ENCODE data around the gene SBNO2. TPM values are rescaled to one million over a fixed set of nuclear protein-coding genes. Genes with fewer than 3 reads are reported as not detected.

SBNO2 gene
- total RNA-seq, 2 experiments from 2014 or later, result 26.6 to 43.3 TPM

DNA sequence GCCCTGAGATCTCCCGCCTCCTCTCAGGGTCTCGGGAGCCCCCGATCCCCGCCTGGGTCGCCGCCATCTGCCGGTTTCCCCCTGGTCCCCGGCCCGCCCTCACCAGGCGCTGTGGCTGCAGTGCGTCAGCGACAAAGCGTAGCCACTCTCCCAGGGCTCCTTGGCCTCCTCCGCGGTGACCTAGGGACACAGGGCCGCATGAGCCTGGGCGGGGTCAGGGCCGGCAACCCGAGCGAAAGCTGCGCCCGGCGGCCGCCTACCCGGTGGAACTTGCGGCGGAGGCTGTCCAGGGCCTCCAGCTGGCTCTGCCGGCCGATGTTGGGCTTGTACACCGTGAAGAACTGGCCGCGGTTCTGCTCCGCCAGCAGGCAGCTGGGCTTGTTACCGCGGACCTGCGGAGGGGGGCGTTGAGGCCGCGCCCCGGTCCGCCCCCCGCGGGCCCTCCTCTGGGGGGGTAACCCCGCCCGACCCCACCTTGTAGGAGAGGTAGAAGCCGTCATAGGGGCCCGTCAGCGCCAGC, 65.0 kb downstream of the SBNO2 start:
- no peaks in the 10 kb centered on the region for H3K79me2 ChIP-seq (ENCODE audit: insufficient read depth, low read depth, low read length)
- H2AFZ ChIP-seq (ENCODE audit: low read length), result no peak overlapping the region
- CTCF ChIA-PET (ENCODE audit: unreplicated experiment), result no interaction called here
- H3K4me3 ChIP-seq (ENCODE audit: low read depth, low read length, poor library complexity, severe bottlenecking), result no peak overlapping the region
- POLR2A ChIA-PET, result no interaction called here
- H3K36me3 ChIP-seq (ENCODE audit: insufficient read depth, low read length), result peaks cover 39% of the 10 kb centered on the region
- no peaks in the 10 kb centered on the region for H3K9me2 ChIP-seq (ENCODE audit: insufficient read depth, low read length)
- DNase-seq (ENCODE audit: low spot score), result no peak
- peaks cover 6% of the 10 kb centered on the region; the same call in 1 of the 2 replicates for H4K20me1 ChIP-seq (ENCODE audit: insufficient read depth, low read length)
- H3K4me2 ChIP-seq (ENCODE audit: low read length), result no peak overlapping the region
- H3K4me1 ChIP-seq (ENCODE audit: insufficient read depth, low read length, poor library complexity, severe bottlenecking), result peaks cover 24% of the 10 kb centered on the region
- no peaks in the 10 kb centered on the region for H3K9me3 ChIP-seq (ENCODE audit: low read length)
- BruUV-seq (replicated peaks), result no TSS peak
- no peak overlapping the region for H3K27ac ChIP-seq (ENCODE audit: low read depth, low read length, poor library complexity, severe bottlenecking)
- TF ChIP-seq EZH2phosphoT487 (IDR thresholded peaks at IDR 0.05; ENCODE audit: borderline replicate concordance, low read depth, low read length), result no peak
- TF ChIP-seq, protein P1, sequence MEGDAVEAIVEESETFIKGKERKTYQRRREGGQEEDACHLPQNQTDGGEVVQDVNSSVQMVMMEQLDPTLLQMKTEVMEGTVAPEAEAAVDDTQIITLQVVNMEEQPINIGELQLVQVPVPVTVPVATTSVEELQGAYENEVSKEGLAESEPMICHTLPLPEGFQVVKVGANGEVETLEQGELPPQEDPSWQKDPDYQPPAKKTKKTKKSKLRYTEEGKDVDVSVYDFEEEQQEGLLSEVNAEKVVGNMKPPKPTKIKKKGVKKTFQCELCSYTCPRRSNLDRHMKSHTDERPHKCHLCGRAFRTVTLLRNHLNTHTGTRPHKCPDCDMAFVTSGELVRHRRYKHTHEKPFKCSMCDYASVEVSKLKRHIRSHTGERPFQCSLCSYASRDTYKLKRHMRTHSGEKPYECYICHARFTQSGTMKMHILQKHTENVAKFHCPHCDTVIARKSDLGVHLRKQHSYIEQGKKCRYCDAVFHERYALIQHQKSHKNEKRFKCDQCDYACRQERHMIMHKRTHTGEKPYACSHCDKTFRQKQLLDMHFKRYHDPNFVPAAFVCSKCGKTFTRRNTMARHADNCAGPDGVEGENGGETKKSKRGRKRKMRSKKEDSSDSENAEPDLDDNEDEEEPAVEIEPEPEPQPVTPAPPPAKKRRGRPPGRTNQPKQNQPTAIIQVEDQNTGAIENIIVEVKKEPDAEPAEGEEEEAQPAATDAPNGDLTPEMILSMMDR (conservative IDR thresholded peaks at IDR 0.05; ENCODE audit: low read length), result no peak
- intact Hi-C loops (cut with micrococcal nuclease; ENCODE audit: unreplicated experiment), result no loop called here

DNA sequence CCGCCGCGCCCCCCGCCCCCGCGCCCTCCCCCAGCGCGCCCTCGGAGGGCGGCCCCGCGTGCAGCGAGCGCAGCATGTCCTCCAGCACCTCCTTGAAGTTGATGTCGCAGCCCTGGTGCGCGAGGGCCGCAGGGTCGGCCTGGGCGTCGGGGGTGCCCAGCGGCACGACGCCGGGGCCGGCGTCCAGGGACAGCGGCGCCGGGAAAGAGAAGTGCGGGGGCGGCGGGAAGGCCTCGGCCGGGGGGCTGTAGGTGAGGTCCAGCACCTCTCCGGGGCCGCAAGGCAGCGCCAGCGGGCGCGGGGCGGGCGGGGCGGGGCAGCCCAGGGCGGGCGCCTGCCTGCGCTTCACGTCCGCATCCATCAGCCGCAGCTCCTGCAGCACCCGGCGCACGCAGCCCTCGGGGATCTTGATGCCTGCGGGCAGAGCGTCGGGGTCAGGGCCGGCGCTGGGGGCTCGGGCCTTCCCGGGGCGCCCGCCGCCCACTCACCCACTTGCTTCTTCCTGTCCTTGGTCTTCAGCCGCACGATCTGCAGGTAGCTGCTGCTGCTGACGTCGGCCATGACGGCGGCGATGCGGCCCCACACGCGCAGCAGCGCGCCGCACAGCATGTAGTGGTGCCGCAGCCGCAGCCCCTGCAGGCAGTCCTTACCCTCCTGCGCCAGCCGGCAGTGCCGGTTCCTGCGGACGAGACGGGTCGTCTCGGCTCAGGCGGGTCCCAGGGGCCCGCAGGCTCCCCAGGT, 65.6 kb downstream of the SBNO2 start:
- no peak for DNase-seq (ENCODE audit: low spot score)
- TF ChIP-seq, protein P1 (conservative IDR thresholded peaks at IDR 0.05; ENCODE audit: low read length), result no peak
- TF ChIP-seq EZH2phosphoT487 (IDR thresholded peaks at IDR 0.05; ENCODE audit: borderline replicate concordance, low read depth, low read length), result no peak
- CTCF ChIA-PET (ENCODE audit: unreplicated experiment), result no interaction called here
- peaks cover 6% of the 10 kb centered on the region; the same call in 1 of the 2 replicates for H4K20me1 ChIP-seq (ENCODE audit: insufficient read depth, low read length)
- H3K27ac ChIP-seq (ENCODE audit: low read depth, low read length, poor library complexity, severe bottlenecking), result no peak overlapping the region
- no peaks in the 10 kb centered on the region for H3K9me3 ChIP-seq (ENCODE audit: low read length)
- peaks cover 39% of the 10 kb centered on the region for H3K36me3 ChIP-seq (ENCODE audit: insufficient read depth, low read length)
- POLR2A ChIA-PET, result interaction anchor here (0.6 kb wide), 1 partner anchor 75 kb away, joined by 3 read pairs; no protein-coding TSS in a partner anchor
- H3K4me3 ChIP-seq (ENCODE audit: low read depth, low read length, poor library complexity, severe bottlenecking), result no peak overlapping the region
- peaks cover 23% of the 10 kb centered on the region for H3K4me1 ChIP-seq (ENCODE audit: insufficient read depth, low read length, poor library complexity, severe bottlenecking)
- no peak overlapping the region for H3K4me2 ChIP-seq (ENCODE audit: low read length)
- no peaks in the 10 kb centered on the region for H3K79me2 ChIP-seq (ENCODE audit: insufficient read depth, low read depth, low read length)
- intact Hi-C loops (cut with micrococcal nuclease; ENCODE audit: unreplicated experiment), result no loop called here
- H2AFZ ChIP-seq (ENCODE audit: low read length), result no peak overlapping the region
- H3K9me2 ChIP-seq (ENCODE audit: insufficient read depth, low read length), result no peaks in the 10 kb centered on the region
- BruUV-seq (replicated peaks), result no TSS peak
